ENCODE data around the gene ZNF444. TPM values are rescaled to one million over a fixed set of nuclear protein-coding genes. Genes with fewer than 3 reads are reported as not detected.
"Not testable (repeated sequence)": the region's sequence is repeated elsewhere in the genome, so short reads cannot be mapped to it uniquely, and the experiment has no call there.

ZNF444 gene
- total RNA-seq, 1 experiment from 2014 or later: 23.4 TPM

GRCh38 chr19:56101746-56102535 is 39.1 kb upstream of the ZNF444 start:
- peaks cover 12% of the 10 kb centered on the region for H3K9me3 ChIP-seq (replicated peaks)
- no peak overlapping the region for H3K4me3 ChIP-seq
- peaks cover 61% of the 10 kb centered on the region for H3K36me3 ChIP-seq
- no peak overlapping the region for H3K27ac ChIP-seq
- no peak for DNase-seq (ENCODE audit: low read depth in 1 of 2, low spot score in 2 of 2)
- H3K27me3 ChIP-seq (replicated peaks): no peaks in the 10 kb centered on the region
- no peaks in the 10 kb centered on the region for H3K4me1 ChIP-seq (replicated peaks)

- no peak for DNase-seq (ENCODE audit: low read depth in 1 of 2, low spot score in 2 of 2)
- no peaks in the 10 kb centered on the region for H3K4me1 ChIP-seq (replicated peaks)
- no peak overlapping the region for H3K4me3 ChIP-seq
- no peaks in the 10 kb centered on the region for H3K27me3 ChIP-seq (replicated peaks)
- peaks cover 59% of the 10 kb centered on the region for H3K36me3 ChIP-seq
- peaks cover 10% of the 10 kb centered on the region for H3K9me3 ChIP-seq (replicated peaks)
- no peak overlapping the region for H3K27ac ChIP-seq
These were observed 38.0 kb upstream of the ZNF444 start for GRCh38 chr19:56103027-56103614.

- Histone ChIP-seq H3K4me3 (no peak overlapping the region), H3K27me3 (replicated peaks) (no peaks in the 10 kb centered on the region), H3K36me3 (peaks cover 59% of the 10 kb centered on the region), H3K4me1 (replicated peaks) (no peaks in the 10 kb centered on the region), H3K9me3 (replicated peaks) (peaks cover 4% of the 10 kb centered on the region), H3K27ac (no peak overlapping the region)
- DNase-seq (ENCODE audit: low read depth in 1 of 2, low spot score in 2 of 2): no peak
These were observed 36.7 kb upstream of the ZNF444 start for GRCh38 chr19:56104423-56104822.

DNA sequence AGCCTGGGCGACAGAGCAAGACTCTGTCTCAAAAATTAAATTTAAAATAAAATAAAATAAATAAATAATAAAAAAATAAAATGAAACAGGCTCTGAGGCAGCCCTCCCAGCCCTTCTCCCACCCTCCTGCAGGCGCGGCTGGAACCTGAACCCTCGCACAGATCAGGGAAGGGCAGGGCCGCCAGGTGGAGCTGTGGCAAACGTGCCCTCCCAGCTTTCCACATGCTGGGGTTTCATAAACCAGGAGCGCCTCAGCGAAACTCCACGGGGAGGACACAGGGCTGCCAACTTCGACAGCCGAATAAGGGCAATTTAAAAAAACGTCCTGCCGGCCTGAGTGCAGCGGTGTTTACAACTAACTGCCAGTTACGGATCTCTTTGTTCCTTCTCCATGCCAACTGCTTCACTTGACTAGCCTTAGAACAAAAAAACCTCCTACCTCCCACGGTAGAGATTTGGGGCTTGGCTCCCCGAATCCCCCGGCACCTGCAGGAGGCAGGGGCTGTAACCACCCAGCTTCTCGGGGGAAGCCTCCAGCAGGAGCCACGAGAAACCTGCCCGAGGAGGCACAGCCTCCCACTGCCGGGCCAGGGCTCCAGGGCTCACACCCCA is 35.9 kb upstream of the ZNF444 start:
- DNase-seq (ENCODE audit: low read depth in 1 of 2, low spot score in 2 of 2): no peak
- H3K4me3 ChIP-seq: no peak overlapping the region
- H3K9me3 ChIP-seq (replicated peaks): peaks cover 4% of the 10 kb centered on the region
- H3K27me3 ChIP-seq (replicated peaks): no peaks in the 10 kb centered on the region
- H3K27ac ChIP-seq: no peak overlapping the region
- peaks cover 53% of the 10 kb centered on the region for H3K36me3 ChIP-seq
- no peaks in the 10 kb centered on the region for H3K4me1 ChIP-seq (replicated peaks)

GRCh38 chr19:56105831-56106396 is 35.2 kb upstream of the ZNF444 start:
- not testable (repeated sequence) for DNase-seq (ENCODE audit: low read depth in 1 of 2, low spot score in 2 of 2); H3K9me3 ChIP-seq (replicated peaks); H3K27me3 ChIP-seq (replicated peaks); H3K27ac ChIP-seq; H3K4me3 ChIP-seq; H3K4me1 ChIP-seq (replicated peaks)
- H3K36me3 ChIP-seq: peaks cover 52% of the 10 kb centered on the region

DNA sequence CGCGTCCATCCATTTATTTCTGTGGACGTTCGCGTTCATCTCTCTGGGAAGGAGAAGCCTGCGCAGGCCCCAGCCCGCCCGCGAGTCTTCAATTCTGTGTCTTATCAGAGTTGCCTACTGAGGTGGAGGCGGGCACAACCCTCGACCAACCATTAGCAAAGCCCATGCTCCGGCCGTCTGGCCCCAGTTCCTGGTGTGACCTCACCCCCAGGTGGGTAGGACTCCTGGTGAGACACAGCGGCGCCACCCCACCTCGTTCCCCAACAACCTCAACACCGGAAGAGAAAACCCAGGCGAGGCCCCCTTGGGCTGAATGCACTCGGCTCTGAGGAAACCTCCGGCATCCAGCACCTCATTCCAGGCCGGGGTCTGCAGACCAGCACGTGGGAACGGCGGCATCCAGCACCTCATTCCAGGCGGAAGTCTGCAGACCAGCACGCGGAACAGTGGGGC is 34.7 kb upstream of the ZNF444 start:
- H3K4me3 ChIP-seq: no peak overlapping the region
- no peak overlapping the region for H3K27ac ChIP-seq
- H3K36me3 ChIP-seq: peaks cover 48% of the 10 kb centered on the region
- H3K4me1 ChIP-seq (replicated peaks): no peaks in the 10 kb centered on the region
- DNase-seq (ENCODE audit: low read depth in 1 of 2, low spot score in 2 of 2): no peak
- peaks cover 4% of the 10 kb centered on the region for H3K9me3 ChIP-seq (replicated peaks)
- no peaks in the 10 kb centered on the region for H3K27me3 ChIP-seq (replicated peaks)

GRCh38 chr19:56106993-56107392 is 34.1 kb upstream of the ZNF444 start:
- Histone ChIP-seq H3K27ac (no peak overlapping the region), H3K4me3 (no peak overlapping the region), H3K4me1 (replicated peaks) (no peaks in the 10 kb centered on the region), H3K36me3 (peaks cover 45% of the 10 kb centered on the region), H3K27me3 (replicated peaks) (no peaks in the 10 kb centered on the region), H3K9me3 (replicated peaks) (peaks cover 4% of the 10 kb centered on the region)
- DNase-seq (ENCODE audit: low read depth in 1 of 2, low spot score in 2 of 2): no peak

DNA sequence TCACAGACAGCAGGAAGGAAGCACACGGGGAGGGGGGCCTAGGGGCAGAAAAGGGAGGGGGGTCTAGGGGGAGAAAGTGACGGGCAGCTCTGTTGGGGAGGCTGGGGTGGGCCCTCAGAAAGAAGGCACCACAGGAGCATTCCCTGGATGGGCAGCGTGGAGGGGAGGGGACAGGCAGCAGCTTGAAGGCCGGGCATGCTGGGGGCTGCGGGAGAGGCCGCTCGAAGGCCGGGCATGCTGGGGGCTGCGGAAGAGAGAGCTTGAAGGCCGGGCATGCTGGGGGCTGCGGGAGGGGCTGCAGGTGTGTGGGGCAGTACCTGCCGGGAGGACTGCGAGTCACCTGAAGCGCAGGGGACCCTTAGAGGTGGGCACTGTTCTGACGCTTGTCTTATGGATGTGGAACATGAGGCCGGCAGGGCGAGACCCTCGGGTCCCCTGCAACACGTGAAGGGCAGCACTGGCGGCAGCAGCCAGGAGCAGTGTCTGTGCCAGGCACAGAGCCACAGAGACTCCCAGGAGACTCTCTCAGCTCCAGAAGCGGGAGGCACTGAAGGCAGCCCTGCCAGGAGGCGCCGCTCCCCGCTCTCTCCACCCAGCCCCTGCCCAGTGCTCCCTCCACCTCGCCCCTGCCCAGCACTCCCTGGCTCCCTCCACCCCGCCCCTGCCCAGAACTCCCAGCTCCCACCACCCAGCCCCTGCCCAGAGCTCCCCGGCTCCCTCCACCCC is 33.3 kb upstream of the ZNF444 start:
- H3K4me1 ChIP-seq (replicated peaks): no peaks in the 10 kb centered on the region
- H3K27me3 ChIP-seq (replicated peaks): no peaks in the 10 kb centered on the region
- no peak overlapping the region for H3K27ac ChIP-seq
- H3K4me3 ChIP-seq: no peak overlapping the region
- H3K36me3 ChIP-seq: peaks cover 39% of the 10 kb centered on the region
- DNase-seq (ENCODE audit: low read depth in 1 of 2, low spot score in 2 of 2): no peak
- peaks cover 4% of the 10 kb centered on the region for H3K9me3 ChIP-seq (replicated peaks)

GRCh38 chr19:56108447-56109195 is 32.5 kb upstream of the ZNF444 start:
- Histone ChIP-seq H3K9me3 (replicated peaks) (peaks cover 4% of the 10 kb centered on the region), H3K27me3 (replicated peaks) (no peaks in the 10 kb centered on the region), H3K36me3 (peaks cover 33% of the 10 kb centered on the region), H3K27ac (no peak overlapping the region), H3K4me1 (replicated peaks) (no peaks in the 10 kb centered on the region), H3K4me3 (no peak overlapping the region)
- DNase-seq (ENCODE audit: low read depth in 1 of 2, low spot score in 2 of 2): no peak

DNA sequence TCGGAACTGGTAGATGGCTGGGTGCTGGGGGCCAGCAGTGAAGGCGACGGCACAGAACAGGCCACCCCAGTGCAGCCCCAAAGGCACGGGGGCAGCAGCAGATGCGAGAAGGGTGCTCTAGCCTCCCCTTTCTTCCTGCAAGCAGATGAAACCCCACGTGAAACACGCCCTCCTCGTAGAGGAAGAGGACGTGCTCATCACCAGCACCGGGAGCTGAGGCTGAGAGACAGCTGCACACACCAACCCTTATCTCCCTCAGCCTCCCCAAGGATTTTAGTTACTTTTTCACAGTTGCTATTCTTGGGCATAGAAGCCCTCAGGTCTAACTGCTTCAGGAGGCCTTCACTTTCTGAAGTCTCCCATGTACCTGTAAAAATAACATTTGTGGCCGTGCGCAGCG is 31.9 kb upstream of the ZNF444 start:
- Histone ChIP-seq H3K36me3 (peaks cover 33% of the 10 kb centered on the region), H3K4me3 (no peak overlapping the region)
- DNase-seq (ENCODE audit: low read depth in 1 of 2, low spot score in 2 of 2): no peak

DNA sequence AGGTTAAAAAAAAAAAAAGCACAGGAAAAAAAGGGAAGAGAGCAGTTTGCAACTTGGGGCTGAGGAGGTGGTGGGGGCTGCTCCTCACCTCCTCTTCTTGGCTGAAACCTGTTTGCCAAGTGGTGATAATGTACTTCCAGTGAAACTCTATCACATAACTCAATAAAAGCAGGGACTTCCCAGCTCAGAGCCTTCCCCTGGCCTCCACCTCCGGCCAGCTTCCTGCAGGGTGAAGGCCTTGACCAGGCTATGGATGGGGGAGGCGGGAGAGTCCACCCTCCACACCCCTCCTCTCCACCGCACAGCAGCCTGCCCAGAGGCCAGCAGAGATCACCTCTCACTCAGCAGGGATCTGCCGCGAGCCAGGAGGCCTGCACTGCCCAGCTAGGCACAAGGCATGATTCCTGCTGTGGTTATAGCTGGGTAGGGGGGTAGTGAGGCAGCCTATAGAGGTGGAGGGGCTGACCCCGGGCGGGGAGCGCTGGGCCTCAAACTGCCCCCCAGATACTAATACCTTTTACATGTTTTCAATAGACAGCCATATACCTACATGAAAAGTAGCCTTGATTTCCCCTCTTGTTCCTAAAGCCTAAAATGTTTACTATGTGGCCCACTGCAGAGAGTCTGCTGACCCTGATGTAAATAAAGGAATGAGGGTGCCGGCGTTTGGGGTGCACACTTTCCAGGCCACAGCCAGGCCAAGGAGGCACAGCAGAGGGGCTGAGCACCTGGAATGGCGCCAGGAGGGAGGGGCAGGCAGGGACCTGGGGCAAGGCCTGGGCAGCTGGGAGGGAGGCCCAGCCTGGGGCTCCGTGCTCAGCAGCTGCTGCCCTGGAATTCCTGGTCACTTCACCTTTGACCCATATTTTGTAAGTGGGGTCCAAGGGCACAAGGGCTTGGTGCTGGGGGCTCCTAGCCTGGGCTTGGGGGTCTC is 30.3 kb upstream of the ZNF444 start:
- H3K36me3 ChIP-seq: peaks cover 33% of the 10 kb centered on the region
- DNase-seq (ENCODE audit: low read depth in 1 of 2, low spot score in 2 of 2): no peak
- no peak overlapping the region for H3K27ac ChIP-seq
- H3K4me1 ChIP-seq (replicated peaks): no peaks in the 10 kb centered on the region
- no peaks in the 10 kb centered on the region for H3K9me3 ChIP-seq (replicated peaks)
- H3K27me3 ChIP-seq (replicated peaks): no peaks in the 10 kb centered on the region
- H3K4me3 ChIP-seq: no peak overlapping the region

More for the DNA sequence above, 31.9 kb upstream of the ZNF444 start:
- H3K9me3 ChIP-seq (replicated peaks): peaks cover 4% of the 10 kb centered on the region
- no peaks in the 10 kb centered on the region for H3K4me1 ChIP-seq (replicated peaks)
- no peak overlapping the region for H3K27ac ChIP-seq
- H3K27me3 ChIP-seq (replicated peaks): no peaks in the 10 kb centered on the region

GRCh38 chr19:56111601-56112312 is 29.3 kb upstream of the ZNF444 start:
- Histone ChIP-seq H3K27ac (no peak overlapping the region), H3K27me3 (replicated peaks) (no peaks in the 10 kb centered on the region), H3K4me1 (replicated peaks) (no peaks in the 10 kb centered on the region), H3K4me3 (no peak overlapping the region), H3K36me3 (peaks cover 27% of the 10 kb centered on the region), H3K9me3 (replicated peaks) (no peaks in the 10 kb centered on the region)
- no peak for DNase-seq (ENCODE audit: low read depth in 1 of 2, low spot score in 2 of 2)

Data from SJSA1 (cell line).